Activated CD4-positive, CD25-positive, alpha-beta regulatory T cell (primary cell): ENCODE results near the gene TINCR.
"Not testable (repeated sequence)": the region's sequence is repeated elsewhere in the genome, so short reads cannot be mapped to it uniquely, and the experiment has no call there.

ENCODE experiments used
- DNase-seq, 4 experiments: peaks; one replicate each; lab custom pipeline; 2025; lab: John Stamatoyannopoulos, UW

The TINCR gene

DNA sequence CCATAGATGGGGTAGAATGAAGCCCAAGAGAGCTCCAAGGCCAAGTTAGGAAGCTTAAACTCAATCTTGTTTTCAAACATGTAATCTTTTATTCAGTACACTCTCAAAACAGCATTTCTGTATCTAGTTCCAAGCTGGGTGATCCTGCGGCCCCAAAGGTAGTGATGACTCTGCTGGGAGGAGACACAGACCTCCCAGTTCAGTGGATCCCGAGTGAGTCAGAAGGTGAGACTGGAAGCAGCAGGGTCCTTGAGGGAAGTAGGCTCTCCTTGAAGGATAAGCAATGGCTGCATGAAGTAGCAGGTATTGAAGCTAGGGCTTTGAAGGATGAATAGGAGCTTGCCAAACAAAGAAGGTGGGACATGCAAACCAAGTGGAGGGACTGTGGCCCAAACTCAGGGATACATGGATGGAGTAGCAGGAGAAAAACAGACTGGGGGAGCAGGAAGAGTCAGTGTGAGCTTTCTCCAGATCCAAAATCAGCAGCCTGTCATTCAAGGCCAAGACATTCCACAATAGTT is 9.6 kb downstream of the TINCR start:
- no peak for DNase-seq

DNA sequence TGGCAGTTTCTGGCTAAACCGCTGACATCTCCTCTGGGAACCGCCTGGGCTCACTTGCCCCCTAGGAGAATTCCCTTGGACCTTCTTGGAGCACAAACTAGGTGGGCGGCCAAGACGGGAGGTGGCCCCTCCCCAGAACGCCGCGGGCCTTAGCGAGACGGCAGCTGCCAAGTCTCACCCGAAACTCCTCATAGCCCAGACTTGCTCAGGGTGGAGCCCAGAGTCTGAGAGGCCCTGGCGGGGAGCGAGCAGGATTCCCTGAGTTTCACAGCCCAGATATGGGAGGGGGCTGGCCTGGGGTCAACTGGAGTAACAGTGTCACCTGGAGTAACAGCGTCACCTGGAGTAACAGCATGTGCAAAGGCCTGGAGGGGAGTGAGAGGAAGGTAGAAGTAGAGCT is 10.1 kb downstream of the TINCR start:
- no peak for DNase-seq

DNA sequence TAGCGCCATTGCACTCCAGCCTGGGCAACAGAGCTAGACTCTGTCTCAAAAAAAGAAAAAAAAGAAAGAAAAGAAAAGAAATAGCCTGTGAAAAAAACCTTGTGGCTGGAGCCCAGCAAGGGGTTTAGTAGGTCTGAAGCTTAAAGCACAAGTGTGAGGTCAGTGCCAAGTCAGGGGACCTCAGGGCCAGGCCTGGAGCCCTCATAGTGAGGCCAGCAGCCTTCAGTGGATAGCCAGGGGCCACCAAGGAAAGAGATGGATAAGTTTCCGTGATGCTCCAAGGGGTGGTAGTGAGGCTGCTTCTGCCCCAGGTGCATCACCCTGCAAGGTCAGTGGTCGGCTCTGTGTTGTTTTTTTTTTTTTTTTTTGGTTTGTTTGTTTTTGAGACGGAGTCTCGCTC is 12.9 kb downstream of the TINCR start:
- no peak for DNase-seq

DNA sequence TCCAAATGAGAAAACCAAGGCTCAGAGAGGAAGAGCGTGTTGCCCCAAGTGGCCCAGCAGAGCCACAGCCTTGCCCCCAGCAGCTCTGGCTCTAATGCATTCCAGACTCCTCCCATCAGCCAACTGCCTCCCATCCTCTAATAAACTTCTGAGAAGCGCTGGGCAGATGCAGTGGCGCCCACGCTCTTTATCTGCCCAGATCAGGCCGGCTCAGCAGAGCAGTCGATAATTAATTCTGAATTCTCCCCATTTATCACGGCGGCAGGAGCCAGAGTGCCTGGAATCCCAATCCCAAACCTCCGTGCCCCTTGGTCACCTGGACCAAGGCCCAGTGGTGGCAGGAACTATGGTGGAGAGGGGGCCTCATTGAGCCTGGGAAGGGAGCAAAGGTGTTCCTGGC is 13.9 kb downstream of the TINCR start:
- DNase-seq = no peak

DNA sequence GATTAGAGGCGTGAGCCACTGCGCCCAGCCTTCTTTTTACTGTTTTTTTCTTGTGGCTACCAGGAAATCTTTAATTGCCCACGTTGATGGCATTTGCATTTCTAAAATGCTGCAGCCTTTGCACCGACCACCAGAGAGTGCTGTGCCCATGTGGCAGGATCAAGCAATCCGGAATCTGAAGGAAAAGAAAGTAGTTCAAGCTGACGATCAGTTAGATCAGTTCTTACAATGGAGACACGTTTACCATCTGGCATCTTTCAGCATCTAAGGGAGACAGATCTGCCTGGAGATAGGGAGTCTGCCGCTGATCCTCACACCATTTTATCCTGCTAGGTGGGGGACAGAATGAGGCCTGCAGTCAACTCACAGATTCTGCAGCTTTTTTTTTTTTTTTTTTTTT is 19.9 kb downstream of the TINCR start:
- DNase-seq = no peak

DNA sequence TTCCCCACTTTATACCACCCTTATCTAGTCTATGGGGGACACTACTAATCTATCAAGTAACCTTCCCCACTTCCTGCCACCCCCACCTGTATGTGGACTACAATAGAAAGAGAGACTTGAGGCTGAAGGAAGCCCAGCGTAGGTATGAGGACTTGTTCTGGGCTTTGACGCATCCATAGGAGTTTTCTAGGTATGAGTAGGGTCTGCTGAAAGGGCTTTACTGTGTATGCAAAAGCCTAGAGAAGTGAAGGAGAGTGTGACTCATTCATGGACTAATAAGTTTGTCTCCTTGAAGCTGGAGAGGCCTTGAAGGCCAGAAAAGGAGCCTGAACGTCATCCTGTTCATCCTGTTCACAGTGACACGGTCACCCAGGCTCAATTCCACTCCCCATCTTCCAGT is 21.8 kb downstream of the TINCR start:
- DNase-seq = no peak

DNA sequence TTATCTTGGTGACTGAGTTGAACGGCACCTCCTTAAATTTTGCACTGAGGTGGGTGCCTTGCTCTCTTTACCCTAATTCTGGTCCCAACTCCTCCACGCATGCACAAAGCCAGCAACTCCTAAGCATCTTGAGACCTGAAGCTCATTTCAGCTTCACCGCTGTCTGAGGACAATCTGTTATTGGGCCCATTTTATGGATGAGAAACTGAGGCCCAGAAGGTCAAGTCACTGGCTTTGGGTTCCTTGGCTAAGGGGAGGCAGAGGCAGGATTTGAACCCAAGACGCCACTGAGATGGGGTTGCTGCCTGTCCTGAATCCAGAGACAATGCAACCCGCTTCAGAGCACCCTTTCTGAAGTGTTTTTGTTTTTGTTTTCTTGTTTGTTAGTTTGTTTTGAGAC is 22.7 kb downstream of the TINCR start:
- DNase-seq = no peak

DNA sequence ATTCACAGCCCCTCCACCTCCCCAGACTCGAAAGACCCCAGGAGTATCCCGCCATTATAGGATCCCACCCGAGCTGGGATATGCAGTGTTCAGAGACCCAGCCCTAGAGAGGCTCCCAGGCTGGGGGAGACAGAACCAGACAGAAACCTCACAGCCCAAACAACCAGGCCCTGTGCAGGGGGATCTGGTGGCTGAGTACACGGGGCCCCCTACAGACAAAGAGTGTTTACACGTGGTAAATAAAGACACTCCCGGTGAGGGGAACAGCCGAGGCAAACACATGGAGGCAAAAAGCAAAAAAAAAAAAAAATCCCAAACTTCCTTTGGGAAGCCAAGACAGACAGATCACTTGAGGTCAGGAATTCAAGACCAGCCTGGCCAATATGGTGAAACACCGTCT is 25.1 kb downstream of the TINCR start:
- no peak for DNase-seq

DNA sequence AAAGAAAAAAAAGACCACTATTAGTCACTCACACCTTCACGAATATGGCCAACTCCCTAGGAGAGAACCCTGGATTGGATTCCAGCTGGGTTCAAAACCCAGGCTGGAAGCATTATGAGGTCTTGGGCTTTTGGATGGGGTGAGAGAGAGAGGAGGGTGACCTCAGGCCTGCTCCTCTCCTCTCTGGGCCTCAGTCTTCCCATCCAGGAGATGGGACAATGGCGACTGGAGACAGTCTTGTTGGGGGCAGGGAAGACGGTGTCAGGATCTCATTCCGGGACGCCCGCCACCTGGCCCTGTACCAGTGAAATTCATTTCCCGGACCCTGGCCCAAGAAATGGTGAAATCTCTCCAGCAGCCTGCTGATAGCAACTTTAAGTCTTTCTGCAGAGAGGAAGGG is 26.3 kb downstream of the TINCR start:
- no peak for DNase-seq

DNA sequence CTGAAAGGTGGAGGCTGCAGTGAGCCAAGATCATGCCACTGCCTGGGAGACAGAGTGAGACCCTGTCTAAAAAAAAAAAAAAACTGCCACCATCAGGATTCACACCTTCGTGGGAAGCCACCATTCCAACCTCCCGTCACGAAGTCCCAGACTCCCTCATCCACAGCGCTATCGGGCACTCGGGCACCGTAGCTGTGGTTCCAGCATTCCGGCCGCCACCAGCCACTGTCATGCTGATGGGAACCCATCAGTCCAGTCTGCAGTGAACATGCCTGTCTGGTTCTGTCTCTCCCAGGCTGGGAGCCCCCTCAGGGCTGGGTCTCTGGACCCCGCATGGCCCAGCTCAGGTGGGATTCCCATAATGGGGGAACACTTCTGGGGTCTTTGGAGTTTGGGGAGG is 27.5 kb downstream of the TINCR start:
- DNase-seq = no peak

DNA sequence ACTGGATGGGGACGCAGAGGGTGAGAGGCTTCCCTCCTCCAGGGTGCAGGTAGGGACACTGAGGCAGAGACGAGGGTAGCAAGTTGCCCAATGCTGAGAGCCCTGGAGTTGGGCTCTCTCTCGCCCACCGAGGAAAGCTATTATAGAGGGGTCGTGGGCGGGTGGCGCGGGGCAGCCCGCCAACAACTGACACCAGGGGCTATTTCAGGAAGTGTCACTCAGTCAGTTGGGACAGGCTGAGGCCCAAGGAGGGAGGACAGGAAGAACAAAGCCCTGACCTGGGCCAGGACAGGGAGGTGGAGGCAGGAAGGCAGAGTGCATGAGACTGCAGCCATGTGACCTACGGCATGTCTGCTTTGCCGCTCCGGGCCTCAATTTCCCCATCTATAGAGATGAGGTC is 29.9 kb downstream of the TINCR start:
- no peak for DNase-seq

DNA sequence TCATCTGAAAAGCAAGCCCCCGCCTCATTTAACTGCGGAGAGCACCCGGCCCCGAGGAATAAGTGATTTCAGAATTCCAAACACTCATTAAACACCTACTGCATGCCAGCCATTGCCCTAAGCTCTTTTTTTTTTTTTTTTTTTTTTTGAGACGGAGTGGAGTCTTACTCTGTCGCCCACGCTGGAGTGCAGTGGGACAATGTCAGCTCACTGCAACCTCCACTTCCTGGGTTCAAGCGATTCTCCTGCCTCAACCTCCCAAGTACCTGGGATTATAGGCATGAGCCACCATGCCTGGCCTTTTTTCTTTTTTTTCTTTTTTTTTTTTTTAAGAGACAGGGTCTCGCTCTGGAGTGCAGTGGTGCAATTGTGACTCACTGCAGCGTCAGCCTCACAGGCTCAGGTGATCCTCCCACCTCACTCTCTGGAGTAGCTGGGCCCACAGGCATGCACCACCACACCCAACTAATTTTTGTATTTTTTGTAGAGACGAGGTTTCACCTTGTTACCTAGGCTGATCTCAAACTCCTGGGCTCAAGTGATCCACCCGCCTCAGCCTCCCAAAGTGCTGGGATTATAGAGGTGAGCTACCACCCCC is 30.7 kb downstream of the TINCR start:
- DNase-seq = not testable (repeated sequence)

DNA sequence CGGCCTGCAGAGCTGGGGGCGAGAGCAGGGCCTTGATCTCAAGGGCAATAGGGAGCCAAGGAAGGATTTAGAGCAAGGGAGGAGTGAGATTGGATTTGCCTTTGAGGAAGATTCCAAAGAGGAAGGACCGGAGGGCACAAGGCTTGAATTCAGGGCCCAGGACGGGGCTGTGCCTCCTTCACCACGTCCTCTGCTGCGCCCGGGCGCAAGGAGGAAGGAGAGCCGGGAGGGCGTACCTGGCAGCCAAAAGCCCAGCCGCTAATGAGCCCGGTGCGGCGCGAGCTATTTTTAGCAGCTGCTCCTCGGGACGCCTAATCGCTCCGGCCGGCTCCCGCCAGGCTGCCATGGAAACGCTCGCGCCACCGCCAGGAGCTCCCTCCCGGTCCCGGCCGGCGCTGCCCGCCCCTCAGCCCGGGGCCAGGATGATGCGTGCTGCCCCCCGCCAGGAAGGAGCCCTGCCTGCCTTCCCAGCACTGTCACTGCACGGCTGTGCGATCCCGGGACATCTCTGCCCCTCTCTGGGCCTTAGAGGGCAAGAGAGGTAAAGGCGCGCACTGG is 31.3 kb downstream of the TINCR start:
- DNase-seq = no peak

DNA sequence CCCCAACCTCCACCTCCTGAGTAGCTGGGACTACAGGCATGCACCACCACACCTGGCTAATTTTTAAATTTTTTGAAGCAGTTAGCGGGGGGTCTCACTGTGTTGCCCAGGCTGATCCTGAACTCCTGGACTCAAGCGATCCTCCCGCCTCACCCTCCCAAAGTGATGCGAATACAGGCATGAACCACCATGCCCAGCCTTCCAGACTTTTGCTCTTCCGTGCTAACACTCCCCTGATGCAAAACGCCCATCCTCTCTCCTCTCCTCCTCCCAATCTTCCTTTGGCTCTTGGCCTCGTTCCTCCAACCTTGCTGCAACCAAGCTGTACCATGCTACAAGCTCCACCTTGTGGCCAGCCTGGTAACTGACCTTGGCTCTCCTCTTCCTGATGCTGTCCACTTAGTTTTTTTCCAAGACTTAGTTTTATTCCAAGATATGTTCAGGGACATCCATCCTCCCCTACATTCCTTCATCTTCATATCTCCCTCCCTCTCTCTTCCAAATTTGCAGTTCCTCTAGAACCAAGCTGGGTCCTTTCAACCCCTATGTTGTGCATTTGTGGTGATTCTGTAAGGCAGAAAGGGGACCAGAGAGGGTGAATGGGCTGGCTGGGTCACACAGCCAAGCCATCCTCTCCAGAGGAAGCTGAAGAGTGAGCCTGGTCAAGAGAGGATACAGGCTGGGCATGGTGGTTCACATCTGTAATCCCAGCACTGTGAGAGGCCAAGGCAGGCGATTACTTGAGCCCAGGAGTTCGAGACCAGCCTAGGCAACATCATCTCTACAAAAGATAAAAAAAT is 32.8 kb downstream of the TINCR start:
- no peak for DNase-seq

DNA sequence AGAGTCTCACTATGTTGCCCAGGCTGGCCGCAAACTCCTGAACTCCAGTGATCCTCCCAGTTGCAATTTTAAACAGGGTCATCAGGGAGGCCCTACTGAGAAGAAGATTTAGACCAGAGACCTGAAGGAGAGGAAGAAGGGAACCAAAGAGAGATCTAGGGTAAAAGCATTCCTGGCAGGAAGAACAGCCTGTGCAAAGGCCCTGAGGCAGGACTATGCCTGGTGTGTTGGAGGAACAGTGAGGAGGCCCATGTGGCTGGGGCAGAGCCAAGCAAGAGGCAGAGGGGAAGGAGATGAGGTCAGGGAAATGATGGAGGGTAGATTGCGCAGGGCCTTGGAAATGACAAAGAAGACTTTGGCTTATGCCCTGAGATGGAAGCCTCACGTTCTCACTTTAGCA is 34.5 kb downstream of the TINCR start:
- DNase-seq = no peak

DNA sequence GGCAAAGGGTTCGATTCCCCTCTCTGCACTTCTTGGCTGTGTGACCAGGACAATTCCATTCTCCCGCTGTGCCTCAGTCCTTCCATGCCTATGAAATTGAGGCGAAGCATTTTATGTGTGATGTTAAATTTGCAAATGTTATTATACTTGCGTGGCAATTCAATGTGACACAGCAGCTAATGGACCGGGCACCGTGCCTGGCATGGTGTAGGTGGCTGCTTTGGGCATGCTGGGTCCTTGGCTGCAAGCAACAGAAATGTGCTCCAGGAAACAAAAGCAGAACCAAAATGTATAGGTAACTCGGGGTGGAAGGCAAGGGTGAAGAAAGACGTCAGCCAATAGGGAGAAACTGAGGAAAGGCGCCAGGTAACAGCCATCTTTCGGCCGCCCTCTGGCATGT is 37.1 kb downstream of the TINCR start:
- no peak for DNase-seq

DNA sequence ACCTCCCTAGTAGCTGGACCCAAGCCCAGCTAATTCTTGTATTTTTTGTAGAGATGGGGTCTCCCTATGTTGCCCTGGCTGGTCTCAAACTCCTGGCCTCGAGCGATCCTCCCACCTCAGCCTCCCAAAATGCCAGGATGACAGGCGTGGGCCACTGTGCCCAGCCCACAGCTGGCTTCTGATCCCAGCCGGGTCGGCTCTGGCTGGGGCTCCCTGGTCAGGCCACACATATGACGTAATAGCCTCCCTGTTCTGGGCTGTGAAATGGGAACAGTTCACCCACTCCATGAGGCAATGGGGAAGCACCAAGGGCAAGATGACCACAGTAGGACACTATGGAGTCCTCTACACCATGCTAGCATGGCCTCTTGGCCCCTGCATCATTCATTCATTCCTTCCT is 41.1 kb downstream of the TINCR start:
- DNase-seq = no peak

DNA sequence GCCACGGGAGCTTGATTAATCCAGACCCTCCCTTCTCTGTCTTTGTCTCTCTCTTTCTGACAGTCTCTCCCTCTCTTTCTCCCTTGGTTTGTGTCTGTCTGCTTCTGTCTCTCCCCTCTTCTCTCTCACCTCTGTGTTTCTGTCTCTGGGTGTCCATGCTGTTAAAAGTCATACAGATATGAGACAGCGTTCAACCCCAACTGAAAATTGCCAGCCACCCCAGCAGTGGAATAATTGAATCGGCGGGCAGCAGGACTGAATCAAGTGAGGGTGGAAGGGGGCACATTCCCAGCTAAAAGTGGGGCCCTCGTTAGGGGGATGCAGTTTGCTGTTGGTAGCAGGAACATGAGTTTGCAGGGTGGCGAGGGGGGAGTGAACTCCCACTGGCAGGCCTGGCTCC is 43.7 kb downstream of the TINCR start:
- DNase-seq = no peak

DNA sequence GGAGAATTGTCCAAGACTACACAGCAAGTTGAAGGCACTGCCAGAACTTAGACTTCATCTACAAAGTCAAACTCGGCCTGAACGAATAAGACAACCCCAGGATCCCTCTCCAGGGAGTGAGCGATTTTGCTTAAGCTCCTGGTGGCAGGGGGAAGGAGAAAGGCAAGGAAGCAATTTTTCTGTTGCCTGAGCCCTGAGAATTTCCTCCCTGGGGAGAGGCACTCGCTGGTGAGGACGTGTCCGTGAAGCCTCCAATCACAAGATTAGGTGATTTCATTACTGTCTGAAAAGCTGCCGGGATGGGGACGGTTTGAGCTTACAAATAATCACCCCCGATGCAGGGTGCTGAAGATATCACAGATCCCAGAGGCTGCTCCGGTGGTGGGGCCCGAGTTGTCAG is 45.6 kb downstream of the TINCR start:
- DNase-seq = no peak

DNA sequence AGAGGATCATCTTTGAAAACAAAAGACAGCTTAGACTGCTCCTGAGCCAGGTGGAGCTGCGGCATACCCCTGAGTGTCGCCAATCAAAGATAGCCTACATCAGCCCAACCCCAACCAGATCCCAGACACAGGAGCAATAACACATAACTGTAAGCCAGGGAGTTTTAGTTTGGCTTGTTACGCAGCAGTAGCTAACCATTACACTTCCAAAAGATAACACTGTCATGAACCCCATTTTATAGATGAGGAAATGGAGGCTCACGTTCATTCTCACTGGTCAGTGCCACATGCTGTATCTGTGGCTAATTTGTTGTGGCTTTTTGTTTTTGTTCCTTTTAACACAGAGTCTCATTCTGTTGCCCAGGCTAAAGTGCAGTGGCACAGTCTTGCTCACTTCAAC is 47.3 kb downstream of the TINCR start:
- DNase-seq = no peak

DNA sequence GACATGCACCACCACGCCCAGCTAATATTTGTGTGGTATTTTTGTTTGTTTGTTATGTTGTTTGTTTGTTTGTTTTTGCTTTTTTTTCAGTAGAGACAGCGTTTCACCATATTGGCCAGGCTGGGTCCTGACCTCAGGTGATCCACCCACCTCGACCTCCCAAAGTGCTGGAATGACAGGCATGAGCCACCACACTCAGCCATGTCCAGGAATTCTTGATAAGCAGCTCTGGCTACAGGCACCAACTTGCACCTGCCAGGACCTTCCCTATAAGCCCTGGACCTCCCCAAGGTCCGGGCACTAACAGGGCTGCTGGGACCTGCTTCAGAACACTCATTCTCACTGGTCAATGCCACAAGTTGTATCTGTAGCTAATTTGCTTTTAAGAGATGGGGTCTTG is 48.7 kb downstream of the TINCR start:
- no peak for DNase-seq

DNA sequence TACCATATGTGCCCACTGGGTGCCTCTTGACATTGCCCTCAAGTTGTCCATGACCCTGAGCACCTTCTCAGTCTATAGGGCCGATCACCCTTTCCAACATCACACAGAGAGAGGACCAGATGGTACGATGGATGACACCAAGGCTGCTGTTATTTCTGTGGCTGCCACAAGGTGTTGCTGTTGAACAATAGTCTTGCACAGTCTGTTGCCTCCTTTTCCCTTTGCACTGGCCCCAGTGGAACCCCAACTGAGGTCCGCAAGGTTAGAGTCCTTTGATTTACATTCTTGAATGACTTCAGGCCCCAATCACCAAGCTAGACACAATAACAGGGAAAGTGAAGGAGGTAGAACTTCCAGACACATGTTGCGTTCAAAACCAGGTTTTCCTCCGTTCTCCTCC is 52.0 kb downstream of the TINCR start:
- DNase-seq = no peak

DNA sequence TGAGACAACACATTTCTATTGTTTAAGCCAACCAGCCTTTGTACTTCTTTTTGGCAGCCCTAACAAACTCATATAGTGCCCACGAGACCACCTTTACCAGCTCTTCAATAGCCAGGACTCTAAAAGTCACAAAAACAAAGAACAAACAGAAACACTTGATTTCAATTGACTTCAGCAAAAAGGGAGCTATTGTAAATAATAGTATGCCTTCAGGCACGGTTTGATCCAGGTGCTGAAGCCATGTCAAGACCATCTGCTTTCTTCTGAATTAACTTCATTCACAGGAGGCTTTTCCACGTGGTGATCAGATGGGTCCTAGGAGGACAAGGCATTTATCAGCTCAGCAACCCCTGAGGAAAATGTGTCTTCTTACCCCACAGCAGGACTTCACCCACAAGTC is 53.8 kb downstream of the TINCR start:
- DNase-seq = no peak

DNA sequence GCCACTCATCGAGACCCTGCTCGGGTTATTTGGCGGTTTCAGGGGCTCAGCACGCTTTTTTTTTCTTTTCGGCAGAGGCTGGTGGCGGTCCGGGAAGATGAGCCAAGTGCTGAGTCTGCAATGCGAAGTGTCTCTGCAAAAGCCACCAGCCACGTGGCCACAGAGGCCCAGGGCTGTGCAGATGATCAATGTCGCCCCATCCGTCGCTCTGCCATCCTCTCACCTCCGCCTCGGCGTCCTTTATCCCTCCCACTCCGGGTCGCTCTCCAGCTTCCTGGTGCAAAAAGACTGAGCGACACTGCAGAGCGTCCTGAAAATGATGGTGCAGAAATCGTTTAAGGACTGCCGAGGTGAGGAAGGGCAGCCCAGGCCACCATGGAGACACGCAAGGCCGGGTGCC is 55.0 kb downstream of the TINCR start:
- DNase-seq = no peak
